Measurements from ENCODE around the gene OTOG.

Gene OTOG

GRCh38 chr11:17564687-17565042 lies 17.6 kb downstream of the OTOG start:
- Histone ChIP-seq H3K9ac (ENCODE audit: low read length in 5 of 5) (no peak overlapping the region), H3K27ac (ENCODE audit: low read depth, low read length) (no peak overlapping the region), H3K27me3 (ENCODE audit: control insufficient read depth in 5 of 5, insufficient read depth in 4 of 5, low read length in 5 of 5) (peaks cover 0 to 7% (median 2%) of the 10 kb centered on the region in 5 donors), H3K4me1 (ENCODE audit: control insufficient read depth in 5 of 5, insufficient read depth in 5 of 5, low read length in 5 of 5) (no peaks in the 10 kb centered on the region), H3K4me3 (ENCODE audit: low read depth in 1 of 5, low read length in 5 of 5) (no peak overlapping the region), H3K9me3 (ENCODE audit: control insufficient read depth in 5 of 5, low read length in 5 of 5) (no peaks in the 10 kb centered on the region), H3K36me3 (ENCODE audit: control insufficient read depth in 5 of 5, insufficient read depth in 5 of 5, low read length in 5 of 5) (no peaks in the 10 kb centered on the region)

GRCh38 chr11:17568944-17569343 lies 21.9 kb downstream of the OTOG start:
- Histone ChIP-seq H3K36me3 (ENCODE audit: control insufficient read depth in 5 of 5, insufficient read depth in 5 of 5, low read length in 5 of 5) (no peaks in the 10 kb centered on the region), H3K9ac (ENCODE audit: low read length in 5 of 5) (no peak overlapping the region), H3K27ac (ENCODE audit: low read depth, low read length) (no peak overlapping the region), H3K27me3 (ENCODE audit: control insufficient read depth in 5 of 5, insufficient read depth in 4 of 5, low read length in 5 of 5) (peaks cover 0 to 5% (median 0%) of the 10 kb centered on the region in 5 donors), H3K9me3 (ENCODE audit: control insufficient read depth in 5 of 5, low read length in 5 of 5) (no peaks in the 10 kb centered on the region), H3K4me3 (ENCODE audit: low read depth in 1 of 5, low read length in 5 of 5) (no peak overlapping the region), H3K4me1 (ENCODE audit: control insufficient read depth in 5 of 5, insufficient read depth in 5 of 5, low read length in 5 of 5) (no peaks in the 10 kb centered on the region)

GRCh38 chr11:17570034-17570433 lies 23.0 kb downstream of the OTOG start:
- Histone ChIP-seq H3K4me1 (ENCODE audit: control insufficient read depth in 5 of 5, insufficient read depth in 5 of 5, low read length in 5 of 5) (no peaks in the 10 kb centered on the region), H3K36me3 (ENCODE audit: control insufficient read depth in 5 of 5, insufficient read depth in 5 of 5, low read length in 5 of 5) (no peaks in the 10 kb centered on the region)

GRCh38 chr11:17571431-17572358 lies 24.6 kb downstream of the OTOG start:
- Histone ChIP-seq H3K4me3 (ENCODE audit: low read depth in 1 of 5, low read length in 5 of 5) (no peak overlapping the region), H3K9me3 (ENCODE audit: control insufficient read depth in 5 of 5, low read length in 5 of 5) (no peaks in the 10 kb centered on the region), H3K4me1 (ENCODE audit: control insufficient read depth in 5 of 5, insufficient read depth in 5 of 5, low read length in 5 of 5) (no peaks in the 10 kb centered on the region)

More at GRCh38 chr11:17570034-17570433, 23.0 kb downstream of the OTOG start:
- H3K4me3 ChIP-seq (ENCODE audit: low read depth in 1 of 5, low read length in 5 of 5): no peak overlapping the region
- peaks cover 0 to 5% (median 3%) of the 10 kb centered on the region in 5 donors for H3K27me3 ChIP-seq (ENCODE audit: control insufficient read depth in 5 of 5, insufficient read depth in 4 of 5, low read length in 5 of 5)
- H3K9me3 ChIP-seq (ENCODE audit: control insufficient read depth in 5 of 5, low read length in 5 of 5): no peaks in the 10 kb centered on the region
- H3K27ac ChIP-seq (ENCODE audit: low read depth, low read length): no peak overlapping the region
- no peak overlapping the region for H3K9ac ChIP-seq (ENCODE audit: low read length in 5 of 5)

GRCh38 chr11:17572359-17572690 lies 25.3 kb downstream of the OTOG start:
- Histone ChIP-seq H3K9ac (ENCODE audit: low read length in 5 of 5) (no peak overlapping the region), H3K4me1 (ENCODE audit: control insufficient read depth in 5 of 5, insufficient read depth in 5 of 5, low read length in 5 of 5) (peaks cover 0 to 3% (median 0%) of the 10 kb centered on the region in 5 donors), H3K27me3 (ENCODE audit: control insufficient read depth in 5 of 5, insufficient read depth in 4 of 5, low read length in 5 of 5) (peaks cover 0 to 8% (median 3%) of the 10 kb centered on the region in 5 donors), H3K4me3 (ENCODE audit: low read depth in 1 of 5, low read length in 5 of 5) (no peak overlapping the region), H3K27ac (ENCODE audit: low read depth, low read length) (no peak overlapping the region), H3K36me3 (ENCODE audit: control insufficient read depth in 5 of 5, insufficient read depth in 5 of 5, low read length in 5 of 5) (no peaks in the 10 kb centered on the region), H3K9me3 (ENCODE audit: control insufficient read depth in 5 of 5, low read length in 5 of 5) (no peaks in the 10 kb centered on the region)

More at GRCh38 chr11:17571431-17572358, 24.6 kb downstream of the OTOG start:
- Histone ChIP-seq H3K36me3 (ENCODE audit: control insufficient read depth in 5 of 5, insufficient read depth in 5 of 5, low read length in 5 of 5) (no peaks in the 10 kb centered on the region), H3K27ac (ENCODE audit: low read depth, low read length) (no peak overlapping the region), H3K9ac (ENCODE audit: low read length in 5 of 5) (no peak overlapping the region), H3K27me3 (ENCODE audit: control insufficient read depth in 5 of 5, insufficient read depth in 4 of 5, low read length in 5 of 5) (peaks cover 0 to 8% (median 3%) of the 10 kb centered on the region in 5 donors)

- no peaks in the 10 kb centered on the region for H3K9me3 ChIP-seq (ENCODE audit: control insufficient read depth in 5 of 5, low read length in 5 of 5)
- H3K27me3 ChIP-seq (ENCODE audit: control insufficient read depth in 5 of 5, insufficient read depth in 4 of 5, low read length in 5 of 5): peaks cover 0 to 8% (median 3%) of the 10 kb centered on the region in 5 donors
- H3K36me3 ChIP-seq (ENCODE audit: control insufficient read depth in 5 of 5, insufficient read depth in 5 of 5, low read length in 5 of 5): no peaks in the 10 kb centered on the region
- no peak overlapping the region for H3K4me3 ChIP-seq (ENCODE audit: low read depth in 1 of 5, low read length in 5 of 5)
- H3K9ac ChIP-seq (ENCODE audit: low read length in 5 of 5): no peak overlapping the region
- H3K27ac ChIP-seq (ENCODE audit: low read depth, low read length): no peak overlapping the region
- peaks cover 0 to 9% (median 0%) of the 10 kb centered on the region in 5 donors for H3K4me1 ChIP-seq (ENCODE audit: control insufficient read depth in 5 of 5, insufficient read depth in 5 of 5, low read length in 5 of 5)
Measured at GRCh38 chr11:17572791-17573460, 25.9 kb downstream of the OTOG start.

- Histone ChIP-seq H3K4me3 (ENCODE audit: low read depth in 1 of 5, low read length in 5 of 5) (no peak overlapping the region), H3K9ac (ENCODE audit: low read length in 5 of 5) (no peak overlapping the region), H3K9me3 (ENCODE audit: control insufficient read depth in 5 of 5, low read length in 5 of 5) (no peaks in the 10 kb centered on the region), H3K27ac (ENCODE audit: low read depth, low read length) (no peak overlapping the region), H3K27me3 (ENCODE audit: control insufficient read depth in 5 of 5, insufficient read depth in 4 of 5, low read length in 5 of 5) (peaks cover 0 to 8% (median 7%) of the 10 kb centered on the region in 5 donors), H3K4me1 (ENCODE audit: control insufficient read depth in 5 of 5, insufficient read depth in 5 of 5, low read length in 5 of 5) (peaks cover 0 to 14% (median 0%) of the 10 kb centered on the region in 5 donors), H3K36me3 (ENCODE audit: control insufficient read depth in 5 of 5, insufficient read depth in 5 of 5, low read length in 5 of 5) (no peaks in the 10 kb centered on the region)
Measured at GRCh38 chr11:17573526-17573925, 26.5 kb downstream of the OTOG start.

GRCh38 chr11:17574141-17575091 lies 27.4 kb downstream of the OTOG start:
- Histone ChIP-seq H3K9me3 (ENCODE audit: control insufficient read depth in 5 of 5, low read length in 5 of 5) (no peaks in the 10 kb centered on the region), H3K36me3 (ENCODE audit: control insufficient read depth in 5 of 5, insufficient read depth in 5 of 5, low read length in 5 of 5) (no peaks in the 10 kb centered on the region), H3K27me3 (ENCODE audit: control insufficient read depth in 5 of 5, insufficient read depth in 4 of 5, low read length in 5 of 5) (peaks cover 0 to 8% (median 7%) of the 10 kb centered on the region in 5 donors), H3K4me1 (ENCODE audit: control insufficient read depth in 5 of 5, insufficient read depth in 5 of 5, low read length in 5 of 5) (peaks cover 0 to 14% (median 0%) of the 10 kb centered on the region in 5 donors), H3K9ac (ENCODE audit: low read length in 5 of 5) (no peak overlapping the region), H3K27ac (ENCODE audit: low read depth, low read length) (no peak overlapping the region), H3K4me3 (ENCODE audit: low read depth in 1 of 5, low read length in 5 of 5) (no peak overlapping the region)

- Histone ChIP-seq H3K9me3 (ENCODE audit: control insufficient read depth in 5 of 5, low read length in 5 of 5) (no peaks in the 10 kb centered on the region), H3K27me3 (ENCODE audit: control insufficient read depth in 5 of 5, insufficient read depth in 4 of 5, low read length in 5 of 5) (peaks cover 0 to 8% (median 7%) of the 10 kb centered on the region in 5 donors), H3K36me3 (ENCODE audit: control insufficient read depth in 5 of 5, insufficient read depth in 5 of 5, low read length in 5 of 5) (no peaks in the 10 kb centered on the region), H3K4me3 (ENCODE audit: low read depth in 1 of 5, low read length in 5 of 5) (no peak overlapping the region), H3K27ac (ENCODE audit: low read depth, low read length) (no peak overlapping the region), H3K4me1 (ENCODE audit: control insufficient read depth in 5 of 5, insufficient read depth in 5 of 5, low read length in 5 of 5) (peaks cover 0 to 14% (median 0%) of the 10 kb centered on the region in 5 donors), H3K9ac (ENCODE audit: low read length in 5 of 5) (no peak overlapping the region)
Measured at GRCh38 chr11:17575431-17576425, 28.7 kb downstream of the OTOG start.
